Germinal center (tissue), 1 donor: ENCODE results near the gene CASZ1.

Experiments
- DNase-seq: peaks from one replicate; pipeline ENCODE4 v3.0.0; 2012; ENCODE audit warnings: mixed read lengths, low spot score

The CASZ1 gene

GRCh38 chr1:10824821-10825540 lies 28.5 kb upstream of the CASZ1 start:
- no peak for DNase-seq

DNA sequence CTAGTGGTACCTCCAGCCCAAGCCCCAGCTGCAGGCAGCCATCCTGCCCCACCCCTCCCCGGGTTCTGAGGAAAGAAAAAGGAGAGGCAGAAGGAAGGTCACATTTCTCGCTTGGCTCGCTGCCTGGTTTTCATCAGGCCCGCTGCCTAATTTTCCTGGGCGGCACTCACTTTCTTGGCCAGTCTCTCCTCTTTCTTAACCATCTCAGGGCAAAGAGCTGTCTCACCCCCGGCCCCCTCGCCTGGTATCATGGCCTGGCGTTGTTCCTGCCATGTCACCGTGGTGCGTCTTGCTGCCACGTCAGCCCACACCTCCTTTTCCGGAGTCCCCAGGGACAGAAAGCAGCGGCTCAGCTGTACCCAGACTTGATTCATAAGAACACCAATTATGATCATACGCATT lies 26.6 kb upstream of the CASZ1 start:
- no peak for DNase-seq

DNA sequence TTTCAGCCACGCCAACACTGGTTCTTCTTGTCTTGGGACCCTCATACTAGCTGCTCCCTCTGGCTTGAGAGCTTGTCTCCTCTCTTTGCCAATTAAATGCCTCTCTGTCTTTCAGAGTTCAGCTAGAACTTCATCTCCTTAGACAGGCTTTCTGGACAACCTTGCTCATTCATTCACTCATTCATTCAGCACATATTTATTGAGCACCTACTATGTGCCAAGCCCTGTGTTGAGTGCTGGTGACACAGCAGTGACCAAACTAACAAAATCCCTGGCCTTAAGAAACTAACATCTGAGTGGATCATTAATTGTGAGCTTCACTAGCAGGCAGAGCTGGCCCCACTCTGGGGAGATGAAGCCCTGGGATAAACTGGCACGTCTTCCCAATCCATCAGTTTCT lies 24.9 kb upstream of the CASZ1 start:
- no peak for DNase-seq

- no peak for DNase-seq
These were observed 24.0 kb upstream of the CASZ1 start for GRCh38 chr1:10820422-10820821.

DNA sequence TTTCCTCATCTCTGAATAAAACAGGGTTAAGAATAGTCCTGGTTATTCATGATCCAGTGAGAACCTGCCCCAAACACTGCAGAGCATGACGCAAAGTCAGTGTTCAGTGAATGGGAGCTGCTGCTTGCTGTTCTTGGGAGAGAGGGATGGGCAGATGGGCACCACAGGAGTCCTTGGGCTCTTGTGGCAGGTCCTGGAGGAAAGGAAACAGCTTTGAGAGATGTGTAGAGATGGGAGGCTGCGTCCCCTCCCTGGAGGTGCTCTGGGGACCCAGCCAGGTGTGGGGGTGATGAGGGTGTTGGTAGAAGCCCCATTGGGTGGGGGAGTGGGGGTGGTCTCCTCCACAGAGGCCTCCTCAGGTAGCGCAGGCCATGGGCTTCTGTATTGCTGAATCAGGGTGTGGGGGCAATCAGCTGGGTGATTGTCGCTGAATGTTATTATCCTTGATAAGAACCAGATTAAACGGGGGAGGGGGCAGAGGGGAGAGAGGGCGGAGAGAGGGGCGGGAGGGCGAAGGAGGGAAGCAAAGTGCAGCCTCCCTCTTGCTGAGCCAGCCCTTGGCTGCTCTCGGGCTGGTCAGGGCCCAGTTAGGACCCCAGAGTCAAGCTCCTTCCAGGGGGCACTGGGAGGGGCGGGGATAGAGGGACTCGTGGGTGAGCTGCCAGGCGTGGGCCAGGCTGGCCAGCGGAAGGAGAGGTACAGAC lies 22.9 kb upstream of the CASZ1 start:
- DNase-seq = no peak

- DNase-seq = no peak
These were observed 22.1 kb upstream of the CASZ1 start for GRCh38 chr1:10818262-10819197.

- no peak for DNase-seq
These were observed 20.4 kb upstream of the CASZ1 start for GRCh38 chr1:10816743-10817369.

DNA sequence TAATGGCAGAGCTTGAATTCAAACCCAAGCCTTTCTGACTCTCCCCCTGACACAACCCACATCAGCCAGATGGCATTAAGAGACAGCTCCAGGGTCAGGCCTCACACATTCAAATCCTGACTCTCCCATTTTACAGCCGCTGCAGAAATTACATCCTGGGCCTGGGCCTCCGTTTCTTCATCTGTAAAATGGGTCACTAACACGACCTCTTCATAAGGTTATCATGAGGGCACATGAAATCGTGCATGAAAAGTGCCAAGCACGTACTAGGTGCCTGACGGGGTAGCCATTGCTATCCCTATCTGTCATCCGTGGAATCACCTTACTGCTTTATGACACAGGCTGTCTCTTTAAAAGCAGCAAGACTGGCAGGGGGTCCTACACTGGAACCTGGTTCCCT lies 19.8 kb upstream of the CASZ1 start:
- no peak for DNase-seq

DNA sequence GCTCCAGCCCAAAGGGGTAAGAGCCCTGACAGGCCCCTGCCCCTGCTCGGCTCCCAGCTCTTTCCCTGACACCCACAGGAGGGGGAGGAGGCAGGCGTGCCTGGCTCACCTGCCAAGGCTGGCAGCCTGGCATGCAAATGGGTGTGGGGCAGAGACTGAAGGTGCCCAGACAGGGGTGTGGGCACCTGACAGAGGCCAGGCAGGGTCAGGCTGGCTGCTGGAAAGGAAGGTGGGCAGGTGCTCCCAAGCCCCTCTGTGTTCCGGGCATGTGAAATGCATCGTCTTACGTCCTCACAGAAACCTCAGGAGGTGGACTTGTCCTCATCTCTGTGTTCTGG lies 19.4 kb upstream of the CASZ1 start:
- DNase-seq = no peak

DNA sequence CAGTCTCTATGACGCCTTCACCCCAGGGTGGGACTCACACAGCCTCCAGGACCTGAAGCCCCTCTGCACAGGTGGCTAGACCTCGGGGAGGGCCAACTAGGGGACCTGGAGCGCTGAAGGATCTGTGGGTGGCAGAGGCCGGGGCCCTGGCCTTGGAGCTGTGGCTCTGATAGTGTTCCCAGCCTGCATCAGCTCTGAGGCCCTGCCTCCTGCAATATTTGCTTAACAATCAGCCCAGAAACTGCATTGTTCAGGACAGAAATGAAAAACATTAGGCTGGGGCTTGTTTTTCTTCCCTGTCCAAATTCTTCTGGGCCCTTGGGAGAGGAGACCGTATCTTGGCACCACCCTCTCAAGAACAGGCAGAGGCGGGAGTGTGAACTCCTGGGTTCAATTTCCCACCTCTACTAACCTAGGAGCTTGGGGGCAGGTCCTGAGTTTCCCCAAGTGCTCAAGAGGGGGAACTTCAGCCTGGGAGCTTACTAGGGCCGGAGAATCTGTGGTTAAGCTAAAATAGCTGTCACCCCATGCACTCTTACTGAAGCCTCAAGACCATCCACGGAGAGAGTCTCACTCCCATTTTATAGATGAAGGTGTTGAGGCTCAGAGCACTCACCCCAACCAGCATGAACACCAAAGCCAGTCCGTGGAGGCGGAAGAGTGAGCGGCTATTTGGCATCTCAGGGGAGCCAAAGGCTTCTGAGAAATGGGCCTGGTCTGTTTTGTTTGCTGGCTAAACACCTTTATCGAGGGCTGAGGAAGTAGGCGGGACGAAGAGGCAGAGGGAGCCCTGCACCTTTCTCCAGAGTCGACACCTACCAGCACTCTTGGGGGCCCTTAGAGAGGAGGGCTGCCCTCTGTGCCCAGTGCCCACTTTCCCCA lies 18.8 kb upstream of the CASZ1 start:
- DNase-seq = no peak

DNA sequence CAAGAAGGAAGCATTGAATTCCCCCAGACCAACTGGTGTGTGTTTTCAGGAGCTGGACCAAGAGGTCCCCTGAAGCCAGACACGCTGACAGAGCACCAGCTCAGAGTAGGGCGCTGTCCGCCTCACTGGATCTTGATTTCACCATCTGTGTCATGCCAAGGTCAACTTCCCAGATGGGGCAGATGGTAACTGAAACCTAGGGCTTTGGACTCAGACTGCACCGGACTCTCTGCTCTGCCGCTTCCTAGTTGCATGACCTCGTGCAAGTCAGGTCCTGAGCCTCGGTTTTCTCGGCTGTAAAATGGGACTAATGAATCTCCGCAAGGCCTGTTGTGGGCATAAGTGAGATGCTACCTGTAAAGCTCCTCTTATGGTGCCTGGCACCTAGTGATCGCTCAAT lies 17.9 kb upstream of the CASZ1 start:
- DNase-seq = no peak

GRCh38 chr1:10813799-10814198 lies 17.4 kb upstream of the CASZ1 start:
- no peak for DNase-seq

DNA sequence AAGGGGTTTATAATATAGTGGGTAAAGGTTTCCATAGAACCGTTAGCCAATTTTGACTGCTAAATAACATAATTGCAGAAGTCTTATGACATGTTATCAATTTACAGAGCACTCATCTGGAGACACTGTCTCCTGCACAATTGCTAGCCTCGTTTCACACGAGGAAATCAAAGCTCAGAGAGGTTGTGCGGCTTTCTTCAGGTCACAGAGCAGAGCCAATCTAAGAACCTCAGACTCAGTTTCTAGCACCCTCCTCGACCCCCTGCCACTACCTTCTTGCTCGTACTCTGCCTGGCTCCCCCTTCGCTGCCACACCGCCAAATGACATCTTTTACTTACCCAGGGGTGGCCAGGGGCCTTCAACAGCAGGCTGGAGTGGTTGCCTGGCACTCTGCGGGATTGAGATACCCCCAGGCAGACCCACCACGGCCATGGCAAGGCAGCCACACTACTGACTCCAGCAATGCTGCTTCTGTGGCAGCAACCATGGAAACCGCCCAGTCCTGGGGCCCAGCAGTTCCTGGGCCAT lies 16.0 kb upstream of the CASZ1 start:
- DNase-seq = no peak

- no peak for DNase-seq
These were observed 12.0 kb upstream of the CASZ1 start for GRCh38 chr1:10808441-10808840.

DNA sequence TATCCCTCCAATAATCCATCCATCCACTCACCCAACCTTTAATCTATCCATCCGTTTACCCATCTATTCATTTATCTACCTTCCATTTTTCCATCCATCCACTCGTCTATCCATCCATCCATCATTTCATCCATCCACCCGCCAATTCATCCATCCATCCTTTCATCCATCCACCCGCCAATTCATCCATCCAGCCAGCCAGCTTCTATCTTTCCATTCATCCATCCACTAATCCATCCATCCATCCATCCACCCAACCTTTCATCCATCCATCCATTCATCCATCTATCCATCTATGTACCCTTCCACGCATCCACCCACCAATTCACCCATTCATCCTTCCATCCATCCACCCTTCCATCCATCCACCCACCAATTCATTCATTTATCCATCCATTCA lies 10.5 kb upstream of the CASZ1 start:
- DNase-seq = no peak

DNA sequence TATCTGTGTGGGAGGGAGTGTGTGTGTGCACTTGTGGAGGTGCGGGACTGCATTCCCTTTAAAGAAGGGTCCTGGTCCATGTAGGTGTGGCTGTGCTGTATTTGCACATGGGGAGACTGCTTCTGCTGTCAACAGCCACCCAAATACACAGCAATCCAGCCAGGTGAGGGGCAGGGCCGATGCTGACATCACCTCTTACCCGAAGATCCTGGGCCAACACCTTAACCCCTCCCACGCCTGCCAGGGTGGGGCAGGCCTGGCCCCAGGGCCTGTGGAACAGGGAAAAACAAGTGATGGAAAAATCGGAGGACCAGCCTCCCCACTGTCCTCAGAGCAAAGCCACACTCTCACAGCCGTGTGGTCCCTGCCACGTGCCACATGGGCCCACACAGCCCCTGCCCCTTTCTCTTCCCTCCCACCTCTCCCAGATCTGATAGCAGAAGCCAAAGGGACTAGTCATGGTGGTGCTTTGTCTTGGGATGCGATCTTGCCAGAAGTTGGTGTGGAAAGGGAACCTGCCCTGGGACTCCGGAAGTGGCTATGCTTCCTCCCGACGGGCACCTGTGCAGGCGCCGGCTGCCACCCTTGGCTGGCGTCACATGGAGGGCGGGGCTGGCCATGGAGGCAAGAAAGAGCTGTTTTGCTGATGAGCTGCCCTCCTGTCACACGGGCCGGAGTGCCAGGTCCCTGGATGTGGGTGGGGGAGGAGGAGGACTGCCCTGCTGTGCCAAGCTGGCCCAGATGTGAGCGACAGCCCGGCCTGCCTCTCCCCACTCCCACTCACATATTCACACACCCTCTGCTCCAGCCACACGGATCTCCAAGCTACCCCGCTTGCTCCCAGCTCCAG lies 7.8 kb upstream of the CASZ1 start:
- no peak for DNase-seq

DNA sequence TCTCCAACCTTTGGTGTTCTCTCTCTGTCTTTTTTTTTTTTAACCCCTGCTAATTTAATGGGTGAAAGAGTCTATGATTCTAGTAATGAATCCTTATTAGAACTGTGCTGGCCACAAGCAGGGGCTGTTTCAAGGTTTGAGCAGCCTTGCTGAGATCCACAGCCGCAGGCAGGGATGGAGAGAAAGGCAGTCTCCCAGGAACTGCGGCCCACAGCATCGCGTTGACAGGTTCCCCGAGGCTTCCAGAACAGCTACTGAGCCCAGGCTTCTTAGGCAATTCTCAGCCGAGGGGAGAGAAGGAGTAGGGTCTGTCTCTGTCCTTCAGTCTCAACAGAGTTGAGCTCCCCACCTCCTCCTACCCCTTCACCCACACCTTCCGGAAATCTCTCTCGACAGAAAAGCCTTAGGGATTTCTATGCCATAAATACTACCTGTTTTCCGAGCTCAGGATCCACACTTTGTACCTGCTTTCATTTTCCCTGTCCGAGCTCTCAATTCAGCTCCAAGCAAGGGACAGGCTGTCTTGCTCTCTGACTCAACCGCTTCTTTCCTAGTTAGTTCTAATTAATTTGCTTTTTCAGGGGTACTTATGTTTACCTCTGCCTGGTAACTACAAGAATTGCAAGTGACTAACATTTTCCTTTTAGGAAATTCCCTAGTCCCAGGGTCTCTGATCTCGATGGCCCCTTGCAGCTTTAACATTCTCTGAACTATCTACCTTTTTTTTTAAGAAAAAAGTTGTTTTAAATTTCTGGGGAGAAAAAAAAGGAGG lies 6.7 kb upstream of the CASZ1 start:
- no peak for DNase-seq

DNA sequence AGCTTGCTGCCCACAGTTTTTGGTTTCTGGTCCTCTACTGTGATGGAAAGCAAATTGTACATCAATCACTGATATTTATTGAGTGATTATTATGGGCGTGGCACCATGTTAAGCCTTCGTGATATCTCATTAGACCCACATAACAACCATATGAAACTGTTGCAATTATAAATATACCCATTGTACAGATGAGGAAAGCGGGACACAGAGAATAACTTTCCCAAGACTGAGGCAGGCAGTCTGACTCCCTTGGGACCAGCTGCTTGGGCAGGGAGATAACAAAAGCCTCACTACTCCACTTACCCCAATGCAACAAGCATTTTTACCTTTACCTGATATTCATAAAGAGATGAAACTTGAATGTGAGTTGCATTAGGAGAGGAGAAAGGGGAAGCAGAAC lies 4.3 kb upstream of the CASZ1 start:
- no peak for DNase-seq

GRCh38 chr1:10799726-10800125 lies 3.3 kb upstream of the CASZ1 start:
- no peak for DNase-seq
